PC-9 (cell line): ENCODE data around the gene SGSM1. TPM values are rescaled to one million over a fixed set of nuclear protein-coding genes. Genes with fewer than 3 reads are reported as not detected.

ENCODE experiments used
- BruUV-seq: library from RNA; stranded (reverse); fragments of 400-500 nt; replicated peaks from 2 replicates; lab custom pipeline; 2021; lab: Mats Ljungman, UMichigan
- CTCF ChIA-PET: fragments of 300-600 bp; sonication (Branson Sonifier 250); formaldehyde crosslinking; loops from one replicate; lab custom pipeline; 2022; ENCODE audit warnings: antibody characterized with exemption; lab: Charles Lee
- POLR2A ChIA-PET: fragments of 300-600 bp; sonication (Branson Sonifier 250); formaldehyde crosslinking; loops from one replicate; lab custom pipeline; 2022; ENCODE audit warnings: antibody characterized with exemption; ENCODE audit not compliant: unreplicated experiment; lab: Charles Lee
- DNase-seq, 2 experiments: peaks; one replicate each; pipeline versions ENCODE4 v3.0.0 to v3.0.0-alpha.2; 2015 to 2022; ENCODE audit warnings: mixed read lengths in 1 of 2
- H2AFZ ChIP-seq: fragments of 200-600 bp; sonication (generic); 2 replicates; pipeline ENCODE4 v1.8.1; 2017; ENCODE audit warnings: antibody characterized with exemption
- H3F3A ChIP-seq: fragments of 200-600 bp; sonication (generic); 2 replicates; pipeline ENCODE4 v1.8.1; 2017; ENCODE audit warnings: antibody characterized with exemption, mild to moderate bottlenecking, low read depth; ENCODE audit not compliant: insufficient read depth
- H3K27ac ChIP-seq: fragments of 200-600 bp; sonication (generic); 2 replicates; pipeline ENCODE4 v1.6.1; 2016; ENCODE audit warnings: mixed run types
- H3K27me3 ChIP-seq: fragments of 200-600 bp; sonication (generic); 2 replicates; pipeline ENCODE4 v1.6.1; 2016; ENCODE audit warnings: low read depth, mixed run types; ENCODE audit not compliant: insufficient read depth
- H3K36me3 ChIP-seq: fragments of 200-600 bp; sonication (generic); 2 replicates; pipeline ENCODE4 v1.6.1; 2016; ENCODE audit warnings: low read depth, mixed run types
- H3K4me1 ChIP-seq: fragments of 200-600 bp; sonication (generic); replicated peaks from 2 replicates; pipeline ENCODE4 v1.6.1; 2016; ENCODE audit warnings: mixed run types; ENCODE audit not compliant: insufficient read depth
- H3K4me2 ChIP-seq: fragments of 200-600 bp; sonication (generic); 2 replicates; pipeline ENCODE4 v1.6.1; 2017; ENCODE audit warnings: mixed run types
- H3K4me3 ChIP-seq: fragments of 200-600 bp; sonication (generic); 2 replicates; pipeline ENCODE4 v1.6.1; 2016; ENCODE audit warnings: mixed run types
- H3K79me2 ChIP-seq: fragments of 200-600 bp; sonication (generic); 2 replicates; pipeline ENCODE4 v1.6.1; 2017; ENCODE audit warnings: low read depth, mixed run types
- H3K9me2 ChIP-seq: fragments of 200-600 bp; sonication (generic); 2 replicates; pipeline ENCODE4 v1.8.1; 2017; ENCODE audit warnings: mild to moderate bottlenecking; ENCODE audit not compliant: insufficient read depth
- H3K9me3 ChIP-seq: fragments of 200-600 bp; sonication (generic); 2 replicates; pipeline ENCODE4 v1.8.1; 2016; ENCODE audit warnings: low read depth; ENCODE audit not compliant: insufficient read depth
- H4K20me1 ChIP-seq: fragments of 200-600 bp; sonication (generic); 2 replicates; pipeline ENCODE4 v1.8.1; 2017; ENCODE audit not compliant: insufficient read depth
- EZH2 ChIP-seq: fragments of 200-600 bp; sonication (generic); IDR thresholded peaks from 2 replicates; pipeline ENCODE4 v1.8.0; 2017; ENCODE audit warnings: antibody characterized with exemption, low read depth
- intact Hi-C: fragments of 100-400 bp; cut with micrococcal nuclease; formaldehyde crosslinking; loops from one replicate; pipeline ENCODE4 v1.10.0; 2022; ENCODE audit not compliant: unreplicated experiment
- total RNA-seq: library from RNA; stranded (reverse); gene quantifications from 2 replicates; pipeline ENCODE4 v1.2.3, GENCODE V29; 2021
- TF ChIP-seq, protein P1 (sequence below): fragments of 200-600 bp; sonication (generic); conservative IDR thresholded peaks from 2 replicates; pipeline ENCODE4 v1.6.1; 2017; ENCODE audit warnings: mixed run types, antibody characterized with exemption, mild to moderate bottlenecking, moderate library complexity

Gene SGSM1
- total RNA-seq, 1 experiment from 2014 or later = 0.48 TPM

DNA sequence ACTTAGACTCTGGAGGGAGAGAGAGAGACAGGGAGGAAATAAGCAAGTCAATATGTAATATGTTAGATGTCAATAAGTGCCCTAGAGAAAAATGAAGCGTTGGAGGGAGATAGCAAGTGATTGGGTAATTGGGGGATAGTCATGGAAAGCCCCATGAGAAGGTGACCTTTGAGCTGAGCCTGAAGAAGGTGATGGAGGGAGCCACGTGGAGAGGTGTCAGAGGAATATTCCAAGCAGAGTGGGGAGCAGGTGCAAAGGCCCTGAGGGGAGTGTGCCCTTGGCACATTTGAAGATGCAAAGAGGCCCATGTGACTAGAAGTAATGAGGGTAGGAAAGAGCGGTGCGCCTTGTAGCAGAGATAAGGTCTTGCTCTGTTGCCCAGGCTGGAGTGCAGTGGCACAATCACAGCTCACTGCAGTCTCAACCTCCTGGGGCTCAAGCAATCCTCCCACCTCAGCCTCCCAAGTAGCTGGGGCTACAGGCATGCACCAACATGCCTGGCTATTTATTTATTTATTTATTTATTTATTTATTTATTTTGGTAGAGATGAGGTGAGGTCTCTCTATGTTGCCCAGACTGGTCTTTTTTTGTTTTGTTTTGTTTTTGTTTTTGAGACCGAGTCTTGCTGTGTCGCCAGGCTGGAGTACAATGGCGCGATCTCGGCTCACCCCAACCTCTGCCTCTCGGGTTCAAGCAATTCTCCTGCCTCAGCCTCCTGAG is 138.4 kb downstream of the SGSM1 start:
- Histone ChIP-seq H3K4me1 (peaks cover 5% of the 10 kb centered on the region; the same call in 1 of the 2 replicates), H3K9me3 (no peaks in the 10 kb centered on the region), H3F3A (no peaks in the 10 kb centered on the region), H3K4me2 (no peak overlapping the region), H3K27ac (no peak overlapping the region), H3K27me3 (no peaks in the 10 kb centered on the region), H3K79me2 (no peaks in the 10 kb centered on the region), H4K20me1 (no peaks in the 10 kb centered on the region), H2AFZ (no peak overlapping the region), H3K9me2 (no peaks in the 10 kb centered on the region), H3K36me3 (no peaks in the 10 kb centered on the region), H3K4me3 (no peak overlapping the region)
- DNase-seq = no peak
- TF ChIP-seq, protein P1, sequence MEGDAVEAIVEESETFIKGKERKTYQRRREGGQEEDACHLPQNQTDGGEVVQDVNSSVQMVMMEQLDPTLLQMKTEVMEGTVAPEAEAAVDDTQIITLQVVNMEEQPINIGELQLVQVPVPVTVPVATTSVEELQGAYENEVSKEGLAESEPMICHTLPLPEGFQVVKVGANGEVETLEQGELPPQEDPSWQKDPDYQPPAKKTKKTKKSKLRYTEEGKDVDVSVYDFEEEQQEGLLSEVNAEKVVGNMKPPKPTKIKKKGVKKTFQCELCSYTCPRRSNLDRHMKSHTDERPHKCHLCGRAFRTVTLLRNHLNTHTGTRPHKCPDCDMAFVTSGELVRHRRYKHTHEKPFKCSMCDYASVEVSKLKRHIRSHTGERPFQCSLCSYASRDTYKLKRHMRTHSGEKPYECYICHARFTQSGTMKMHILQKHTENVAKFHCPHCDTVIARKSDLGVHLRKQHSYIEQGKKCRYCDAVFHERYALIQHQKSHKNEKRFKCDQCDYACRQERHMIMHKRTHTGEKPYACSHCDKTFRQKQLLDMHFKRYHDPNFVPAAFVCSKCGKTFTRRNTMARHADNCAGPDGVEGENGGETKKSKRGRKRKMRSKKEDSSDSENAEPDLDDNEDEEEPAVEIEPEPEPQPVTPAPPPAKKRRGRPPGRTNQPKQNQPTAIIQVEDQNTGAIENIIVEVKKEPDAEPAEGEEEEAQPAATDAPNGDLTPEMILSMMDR = no peak
- TF ChIP-seq EZH2 = no peak
- BruUV-seq = no TSS peak
- ChIA-PET POLR2A (no interaction called here), CTCF (no interaction called here)
- intact Hi-C loops = no loop called here

DNA sequence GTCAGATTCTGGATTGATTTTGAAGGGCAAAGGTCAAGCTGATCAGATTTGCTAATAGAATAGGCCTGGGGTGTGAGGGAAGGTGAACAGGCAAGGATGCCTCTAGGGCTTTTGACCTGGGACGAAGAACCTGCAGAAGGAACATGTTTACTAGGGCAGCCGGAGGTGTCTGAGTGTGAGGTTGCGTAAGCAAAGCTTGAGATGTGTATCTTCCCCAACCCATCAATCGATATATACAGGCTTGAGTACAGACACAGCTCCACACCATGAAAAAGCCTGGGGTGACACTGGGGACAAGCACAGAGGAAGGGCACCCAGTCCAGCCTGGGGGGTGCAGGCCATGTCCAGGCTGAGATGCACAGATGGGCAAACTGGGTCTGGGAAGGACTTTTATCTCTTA is 139.4 kb downstream of the SGSM1 start:
- no peak for TF ChIP-seq EZH2
- TF ChIP-seq, protein P1 = no peak
- H3K36me3 ChIP-seq = no peaks in the 10 kb centered on the region
- POLR2A ChIA-PET = no interaction called here
- H3K27ac ChIP-seq = no peak overlapping the region
- H4K20me1 ChIP-seq = no peaks in the 10 kb centered on the region
- H3K4me3 ChIP-seq = no peak overlapping the region
- no peak overlapping the region for H3K4me2 ChIP-seq
- H3F3A ChIP-seq = no peaks in the 10 kb centered on the region
- no peaks in the 10 kb centered on the region for H3K9me2 ChIP-seq
- DNase-seq = no peak
- H3K27me3 ChIP-seq = no peaks in the 10 kb centered on the region
- H3K4me1 ChIP-seq = peaks cover 5% of the 10 kb centered on the region; the same call in 1 of the 2 replicates
- no peak overlapping the region for H2AFZ ChIP-seq
- no peaks in the 10 kb centered on the region for H3K79me2 ChIP-seq
- no peaks in the 10 kb centered on the region for H3K9me3 ChIP-seq
- intact Hi-C loops = no loop called here
- CTCF ChIA-PET = no interaction called here
- BruUV-seq = no TSS peak

DNA sequence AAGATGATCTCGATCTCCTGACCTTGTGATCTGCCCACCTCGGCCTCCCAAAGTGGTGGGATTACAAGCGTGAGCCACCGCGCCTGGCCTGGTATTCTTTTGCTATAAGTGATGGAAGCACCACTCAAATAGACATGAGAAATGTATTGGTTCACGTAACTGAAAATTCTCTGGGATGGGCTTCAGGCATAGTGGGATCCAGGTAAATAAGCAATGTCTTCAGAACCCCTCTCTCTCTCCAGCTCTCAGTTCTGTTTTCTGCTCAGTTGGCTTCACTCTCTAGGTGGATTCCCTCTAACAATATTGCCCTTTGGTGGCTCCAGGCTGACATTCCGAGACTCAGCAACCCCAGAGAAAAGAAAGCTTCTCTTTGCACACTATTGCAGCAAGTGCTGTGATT is 141.4 kb downstream of the SGSM1 start:
- intact Hi-C loops = no loop called here
- Histone ChIP-seq H3K27me3 (no peaks in the 10 kb centered on the region), H3F3A (peaks cover 5% of the 10 kb centered on the region; the same call in 1 of the 2 replicates), H3K4me2 (no peak overlapping the region), H3K4me1 (peaks cover 5% of the 10 kb centered on the region; the same call in 1 of the 2 replicates), H3K36me3 (no peaks in the 10 kb centered on the region), H3K9me3 (no peaks in the 10 kb centered on the region), H3K9me2 (no peaks in the 10 kb centered on the region), H2AFZ (no peak overlapping the region), H3K27ac (no peak overlapping the region), H3K4me3 (no peak overlapping the region), H3K79me2 (no peaks in the 10 kb centered on the region), H4K20me1 (no peaks in the 10 kb centered on the region)
- no TSS peak for BruUV-seq
- ChIA-PET CTCF (no interaction called here), POLR2A (no interaction called here)
- no peak for DNase-seq
- TF ChIP-seq EZH2 = no peak
- TF ChIP-seq, protein P1 = no peak
